H9 (cell line): Measurements from ENCODE around the gene TTC32. TPM values are rescaled to one million over a fixed set of nuclear protein-coding genes. Genes with fewer than 3 reads are reported as not detected.
A peak's percentile ranks its signal among the peaks of the same experiment; 100 is the strongest.
"Not testable (repeated sequence)": the region's sequence is repeated elsewhere in the genome, so short reads cannot be mapped to it uniquely, and the experiment has no call there.

ENCODE experiments used
- DNase-seq: peaks from one replicate; pipeline ENCODE4 v3.0.0-alpha.2; 2017
- H2AFZ ChIP-seq: one replicate; pipeline ENCODE4 v1.6.1; 2013; ENCODE audit warnings: mild to moderate bottlenecking, low read length, control low read depth, moderate library complexity
- H2AK5ac ChIP-seq: 2 replicates; pipeline ENCODE4 v1.6.1; 2013; ENCODE audit warnings: low read length, control low read depth, mixed read lengths; ENCODE audit not compliant: insufficient read length
- H2BK120ac ChIP-seq: one replicate; pipeline ENCODE4 v1.6.1; 2013; ENCODE audit warnings: low read depth, mild to moderate bottlenecking, low read length, control low read depth, inconsistent platforms; ENCODE audit not compliant: poor library complexity, severe bottlenecking
- H2BK12ac ChIP-seq: 2 replicates; pipeline ENCODE4 v1.6.1; 2013; ENCODE audit warnings: low read length, control low read depth, mixed read lengths, low read depth; ENCODE audit not compliant: insufficient read length
- H2BK15ac ChIP-seq: 2 replicates; pipeline ENCODE4 v1.6.1; 2013; ENCODE audit warnings: low read depth, low read length, control low read depth
- H2BK20ac ChIP-seq: one replicate; pipeline ENCODE4 v1.6.1; 2013; ENCODE audit warnings: low read depth, mild to moderate bottlenecking, low read length, control low read depth, inconsistent platforms; ENCODE audit not compliant: poor library complexity, severe bottlenecking
- H2BK5ac ChIP-seq: 2 replicates; pipeline ENCODE4 v1.6.1; 2013; ENCODE audit warnings: low read length, control low read depth, mixed read lengths; ENCODE audit not compliant: insufficient read length
- H3K14ac ChIP-seq: 2 replicates; pipeline ENCODE4 v1.6.1; 2013; ENCODE audit warnings: low read length, control low read depth; ENCODE audit not compliant: insufficient read depth
- H3K18ac ChIP-seq: 2 replicates; pipeline ENCODE4 v1.6.1; 2013; ENCODE audit warnings: low read depth, mild to moderate bottlenecking, mixed read lengths, low read length, control low read depth; ENCODE audit not compliant: insufficient read length
- H3K23ac ChIP-seq: 2 replicates; pipeline ENCODE4 v1.6.1; 2013; ENCODE audit warnings: low read length, control low read depth, mixed read lengths, low read depth; ENCODE audit not compliant: insufficient read length
- H3K23me2 ChIP-seq: 2 replicates; pipeline ENCODE4 v1.6.1; 2013; ENCODE audit warnings: low read depth, mild to moderate bottlenecking, mixed read lengths, low read length, control low read depth; ENCODE audit not compliant: insufficient read length, poor library complexity, severe bottlenecking
- H3K27ac ChIP-seq: 2 replicates; pipeline ENCODE4 v1.5.1; 2013; ENCODE audit warnings: low read length, control low read depth, mixed read lengths, low read depth; ENCODE audit not compliant: insufficient read length
- H3K27me3 ChIP-seq: 2 replicates; pipeline ENCODE4 v1.6.1; 2013; ENCODE audit warnings: low read length, control low read depth, inconsistent platforms; ENCODE audit not compliant: insufficient read depth
- H3K4ac ChIP-seq: 2 replicates; pipeline ENCODE4 v1.6.1; 2013; ENCODE audit warnings: low read depth, mild to moderate bottlenecking, control low read depth, inconsistent platforms, low read length, moderate library complexity
- H3K4me1 ChIP-seq: 2 replicates; pipeline ENCODE4 v1.6.1; 2013; ENCODE audit warnings: low read length, control low read depth, inconsistent platforms; ENCODE audit not compliant: insufficient read depth
- H3K4me2 ChIP-seq: 2 replicates; pipeline ENCODE4 v1.6.1; 2013; ENCODE audit warnings: low read length, control low read depth, mixed read lengths; ENCODE audit not compliant: insufficient read length, insufficient read depth
- H3K56ac ChIP-seq: 2 replicates; pipeline ENCODE4 v1.6.1; 2013; ENCODE audit warnings: low read depth, mild to moderate bottlenecking, mixed read lengths, low read length, control low read depth; ENCODE audit not compliant: insufficient read length
- H3K79me1 ChIP-seq: 2 replicates; pipeline ENCODE4 v1.6.1; 2013; ENCODE audit warnings: low read depth, mild to moderate bottlenecking, moderate library complexity, low read length, control low read depth, inconsistent platforms; ENCODE audit not compliant: insufficient read depth, poor library complexity, severe bottlenecking
- H3K79me2 ChIP-seq: 2 replicates; pipeline ENCODE4 v1.6.1; 2013; ENCODE audit warnings: low read length, control low read depth, inconsistent platforms; ENCODE audit not compliant: insufficient read depth
- H3K9ac ChIP-seq: 2 replicates; pipeline ENCODE4 v1.6.1; 2013; ENCODE audit warnings: low read length, control low read depth, mixed read lengths; ENCODE audit not compliant: insufficient read length; ENCODE audit errors: extremely low read depth
- H3K9me3 ChIP-seq: one replicate; pipeline ENCODE4 v1.6.1; 2013; ENCODE audit warnings: low read depth, low read length, inconsistent platforms; ENCODE audit not compliant: control insufficient read depth
- H3T11ph ChIP-seq: one replicate; pipeline ENCODE4 v1.6.1; 2013; ENCODE audit warnings: mild to moderate bottlenecking, low read length, control low read depth, inconsistent platforms
- H4K20me1 ChIP-seq: one replicate; pipeline ENCODE4 v1.6.1; 2013; ENCODE audit not compliant: control insufficient read depth, insufficient read length, insufficient read depth
- H4K5ac ChIP-seq: 2 replicates; pipeline ENCODE4 v1.6.1; 2013; ENCODE audit warnings: low read depth, mild to moderate bottlenecking, mixed read lengths, low read length, control low read depth; ENCODE audit not compliant: insufficient read length
- H4K8ac ChIP-seq: replicated peaks from 2 replicates; pipeline ENCODE4 v1.6.1; 2013; ENCODE audit warnings: low read length, control low read depth, mixed read lengths, low read depth; ENCODE audit not compliant: insufficient read length
- H4K91ac ChIP-seq: 2 replicates; pipeline ENCODE4 v1.6.1; 2013; ENCODE audit warnings: low read depth, mild to moderate bottlenecking, moderate library complexity, mixed read lengths, low read length, control low read depth; ENCODE audit not compliant: insufficient read length
- H3K27ac Mint-ChIP-seq, 3 experiments: 2 replicates in 2 of 3; 3 replicates in 1 of 3; pipeline ENCODE4 v1.8.0; 2020 to 2021; ENCODE audit warnings: mixed read lengths in 3 of 3, mild to moderate bottlenecking in 1 of 3, moderate library complexity in 1 of 3
- H3K27me3 Mint-ChIP-seq: 2 replicates; pipeline ENCODE4 v1.8.0; 2021; ENCODE audit warnings: low read depth, mild to moderate bottlenecking, moderate library complexity, mixed read lengths
- H3K36me3 Mint-ChIP-seq, 3 experiments: 2 replicates in 2 of 3; 3 replicates in 1 of 3; pipeline ENCODE4 v1.8.0; 2020 to 2021; ENCODE audit warnings: low read depth in 3 of 3, mixed read lengths in 3 of 3; ENCODE audit not compliant: insufficient read depth in 1 of 3
- H3K4me1 Mint-ChIP-seq, 2 experiments: 2 replicates each; pipeline ENCODE4 v1.8.0; 2020; ENCODE audit warnings: mixed read lengths in 2 of 2
- H3K4me3 Mint-ChIP-seq, 2 experiments: 2 replicates in 1 of 2; 3 replicates in 1 of 2; pipeline ENCODE4 v1.8.0; 2020 to 2021; ENCODE audit warnings: mild to moderate bottlenecking in 2 of 2, mixed read lengths in 2 of 2, moderate library complexity in 1 of 2
- H3K9me3 Mint-ChIP-seq, 2 experiments: 2 replicates in 1 of 2; 3 replicates in 1 of 2; pipeline ENCODE4 v1.8.0; 2020; ENCODE audit warnings: mild to moderate bottlenecking in 2 of 2, mixed read lengths in 2 of 2, moderate library complexity in 1 of 2
- CTCF ChIP-seq: fragments of 200-600 bp; sonication (generic); conservative IDR thresholded peaks from 3 replicates; pipeline ENCODE4 v1.8.0; 2021; ENCODE audit warnings: antibody characterized with exemption, mild to moderate bottlenecking
- WGBS: extraction: QIAGEN DNeasy Blood & Tissue Kit; methylation state at CpG from one replicate; pipeline ENCODE4 v1.1.7; 2013; ENCODE audit warnings: missing lambda C conversion rate, low lambda C conversion rate, mixed read lengths; ENCODE audit not compliant: insufficient read length; ENCODE audit errors: extremely low coverage; 5-methylcytosine and 5-hydroxymethylcytosine counted together
- total RNA-seq: library from RNA; stranded (reverse); gene quantifications from 2 replicates; pipeline ENCODE4 v1.2.1, GENCODE V29; 2021

Gene TTC32
- total RNA-seq, 1 experiment from 2014 or later = 8.9 TPM

DNA sequence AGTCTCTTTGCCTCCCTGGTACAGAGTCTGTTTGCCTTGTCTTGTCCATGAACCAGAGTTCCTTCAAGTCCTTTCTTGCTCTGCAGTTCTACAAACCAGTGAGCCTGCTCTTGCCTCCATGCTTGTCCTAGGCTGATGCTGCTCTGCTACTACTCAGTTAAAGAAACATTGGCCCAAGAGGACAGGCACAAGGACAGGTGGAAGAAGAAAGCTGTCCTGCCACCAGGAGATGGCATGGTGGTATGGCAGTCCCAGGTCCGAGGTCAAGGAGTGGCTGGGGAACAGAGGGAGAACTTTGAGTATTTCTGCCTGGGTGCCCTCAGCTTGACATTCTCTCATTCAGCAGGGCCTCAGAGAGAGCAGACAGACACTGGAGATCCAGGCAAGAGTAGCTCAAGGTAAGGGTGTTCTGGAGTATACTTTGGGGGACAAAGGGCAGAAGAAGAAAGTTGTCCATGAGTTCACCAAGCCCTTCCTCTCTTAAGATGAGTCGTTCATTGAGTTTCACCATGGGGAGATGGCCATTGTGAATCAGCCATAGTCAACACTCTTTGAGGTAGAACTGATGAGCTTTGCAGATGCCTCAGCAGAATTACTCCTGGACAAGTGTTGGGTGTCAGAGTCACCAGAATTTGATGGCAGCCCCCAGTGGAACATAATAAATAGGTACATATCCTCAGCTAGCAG, 20.4 kb downstream of the TTC32 start:
- no CpG with 5 or more reads among the region's 2 CpGs for WGBS
- H3K4me2 ChIP-seq = no peak overlapping the region
- H3K36me3 Mint-ChIP-seq = no peaks in the 10 kb centered on the region
- H2BK5ac ChIP-seq = no peak overlapping the region
- no peaks in the 10 kb centered on the region for H3K27me3 ChIP-seq
- no peak overlapping the region for H3K56ac ChIP-seq
- no peak overlapping the region for H4K8ac ChIP-seq
- no peak overlapping the region for H2BK12ac ChIP-seq
- no peak overlapping the region for H3K4ac ChIP-seq
- no peaks in the 10 kb centered on the region for H3K79me1 ChIP-seq
- no peaks in the 10 kb centered on the region for H3K9me3 Mint-ChIP-seq
- H3K79me2 ChIP-seq = no peaks in the 10 kb centered on the region
- H3T11ph ChIP-seq = no peak overlapping the region
- peaks cover 0 to 5% of the 10 kb centered on the region in 2 experiments; a peak in 2 of 4 replicates for H3K4me1 Mint-ChIP-seq
- H2BK120ac ChIP-seq = no peak overlapping the region
- H3K23ac ChIP-seq = no peak overlapping the region
- no peaks in the 10 kb centered on the region for H3K9me3 ChIP-seq
- H3K18ac ChIP-seq = no peak overlapping the region
- no peak overlapping the region for H4K5ac ChIP-seq
- no peak overlapping the region for H2AFZ ChIP-seq
- H3K23me2 ChIP-seq = no peaks in the 10 kb centered on the region
- DNase-seq = no peak
- peaks cover 14% of the 10 kb centered on the region for H3K27me3 Mint-ChIP-seq
- H3K4me1 ChIP-seq = no peaks in the 10 kb centered on the region
- no peak overlapping the region for H3K4me3 Mint-ChIP-seq
- H2BK20ac ChIP-seq = no peak overlapping the region
- no peak overlapping the region for H3K27ac ChIP-seq
- H2AK5ac ChIP-seq = no peak overlapping the region
- H3K14ac ChIP-seq = no peak overlapping the region
- no peak for TF ChIP-seq CTCF
- H4K20me1 ChIP-seq = peaks cover 2% of the 10 kb centered on the region
- no peak overlapping the region for H3K27ac Mint-ChIP-seq
- H2BK15ac ChIP-seq = no peak overlapping the region
- no peak overlapping the region for H4K91ac ChIP-seq
- H3K9ac ChIP-seq = no peak overlapping the region

GRCh38 chr2:19880191-19880590, 21.6 kb downstream of the TTC32 start:
- H3K4me2 ChIP-seq, H3K4me1 Mint-ChIP-seq, H3K56ac ChIP-seq, H3K27ac ChIP-seq, H3K27me3 ChIP-seq, H2AK5ac ChIP-seq, H3K36me3 Mint-ChIP-seq, H4K5ac ChIP-seq, H2BK15ac ChIP-seq, H3K14ac ChIP-seq, H3K79me1 ChIP-seq, H3K27ac Mint-ChIP-seq, H3K9ac ChIP-seq, H3T11ph ChIP-seq, H3K9me3 Mint-ChIP-seq, H3K4me1 ChIP-seq, H3K23me2 ChIP-seq, H2BK12ac ChIP-seq, H3K79me2 ChIP-seq, DNase-seq, H2BK5ac ChIP-seq, H3K23ac ChIP-seq, H3K18ac ChIP-seq, H4K8ac ChIP-seq, H2BK120ac ChIP-seq, H2BK20ac ChIP-seq, H2AFZ ChIP-seq, H4K20me1 ChIP-seq, H3K9me3 ChIP-seq, H4K91ac ChIP-seq, H3K4ac ChIP-seq: not testable (repeated sequence)
- H3K27me3 Mint-ChIP-seq = peaks cover 14% of the 10 kb centered on the region
- H3K4me3 Mint-ChIP-seq = peak overlapping the region in 1 of 2 experiments; percentile 21; a peak in 1 of 5 replicates
